KOPT-K1 (cell line): ENCODE results near the gene CHMP2B.
A peak's percentile ranks its signal among the peaks of the same experiment; 100 is the strongest.

Source experiments
- H3K27ac ChIP-seq: fragments of 200-600 bp; sonication (generic); 2 replicates; pipeline ENCODE4 v1.5.1; 2016; ENCODE audit warnings: antibody characterized with exemption, mild to moderate bottlenecking, low read depth, low read length; ENCODE audit not compliant: poor library complexity, severe bottlenecking
- H3K36me3 ChIP-seq: fragments of 200-600 bp; sonication (generic); 2 replicates; pipeline ENCODE4 v1.5.1; 2017; ENCODE audit warnings: antibody characterized with exemption, mild to moderate bottlenecking, low read length, moderate library complexity; ENCODE audit not compliant: insufficient read depth
- H3K9me3 ChIP-seq: fragments of 200-600 bp; sonication (generic); 2 replicates; pipeline ENCODE4 v1.5.1; 2017; ENCODE audit warnings: antibody characterized with exemption, low read length, mild to moderate bottlenecking; ENCODE audit not compliant: insufficient read depth, poor library complexity, severe bottlenecking

The CHMP2B gene

GRCh38 chr3:87227104-87227834 is at the start of gene CHMP2B:
Gene CHMP2B, plus strand, starts transcription at chr3:87227309. Its CDS starts 214 bp downstream, at chr3:87227523.
- Histone ChIP-seq H3K27ac (peak within 1 kb of the TSS; percentile 68), H3K9me3 (peaks cover 6% of the 10 kb centered on the region), H3K36me3 (no peaks in the 10 kb centered on the region)

GRCh38 chr3:87179642-87180041 is 47.5 kb upstream of the CHMP2B start:
- Histone ChIP-seq H3K9me3 (no peaks in the 10 kb centered on the region), H3K27ac (no peak overlapping the region), H3K36me3 (no peaks in the 10 kb centered on the region)

- no peak overlapping the region for H3K27ac ChIP-seq
- H3K36me3 ChIP-seq, result no peaks in the 10 kb centered on the region
- H3K9me3 ChIP-seq, result no peaks in the 10 kb centered on the region
These were observed 45.6 kb upstream of the CHMP2B start for GRCh38 chr3:87181551-87181950.

GRCh38 chr3:87182023-87182422 is 45.1 kb upstream of the CHMP2B start:
- no peak overlapping the region for H3K27ac ChIP-seq
- H3K9me3 ChIP-seq, result no peaks in the 10 kb centered on the region

GRCh38 chr3:87186608-87187159 is 40.4 kb upstream of the CHMP2B start:
- H3K9me3 ChIP-seq, result no peaks in the 10 kb centered on the region
- no peak overlapping the region for H3K27ac ChIP-seq
- no peaks in the 10 kb centered on the region for H3K36me3 ChIP-seq

More at GRCh38 chr3:87182023-87182422, 45.1 kb upstream of the CHMP2B start:
- no peaks in the 10 kb centered on the region for H3K36me3 ChIP-seq

GRCh38 chr3:87191175-87191574 is 35.9 kb upstream of the CHMP2B start:
- Histone ChIP-seq H3K36me3 (no peaks in the 10 kb centered on the region), H3K9me3 (peaks cover 7% of the 10 kb centered on the region), H3K27ac (no peak overlapping the region)

- Histone ChIP-seq H3K9me3 (peaks cover 8% of the 10 kb centered on the region), H3K27ac (no peak overlapping the region), H3K36me3 (no peaks in the 10 kb centered on the region)
These were observed 35.5 kb upstream of the CHMP2B start for GRCh38 chr3:87191641-87192040.

- peaks cover 8% of the 10 kb centered on the region for H3K9me3 ChIP-seq
- H3K36me3 ChIP-seq, result no peaks in the 10 kb centered on the region
- no peak overlapping the region for H3K27ac ChIP-seq
These were observed 30.2 kb upstream of the CHMP2B start for GRCh38 chr3:87196879-87197278.

- Histone ChIP-seq H3K27ac (no peak overlapping the region), H3K9me3 (peaks cover 8% of the 10 kb centered on the region), H3K36me3 (no peaks in the 10 kb centered on the region)
These were observed 29.6 kb upstream of the CHMP2B start for GRCh38 chr3:87197531-87197930.

- peaks cover 8% of the 10 kb centered on the region for H3K9me3 ChIP-seq
- H3K36me3 ChIP-seq, result no peaks in the 10 kb centered on the region
- no peak overlapping the region for H3K27ac ChIP-seq
These were observed 28.3 kb upstream of the CHMP2B start for GRCh38 chr3:87198774-87199173.

GRCh38 chr3:87199628-87200027 is 27.5 kb upstream of the CHMP2B start:
- no peak overlapping the region for H3K27ac ChIP-seq
- no peaks in the 10 kb centered on the region for H3K36me3 ChIP-seq

GRCh38 chr3:87200060-87200647 is 27.0 kb upstream of the CHMP2B start:
- Histone ChIP-seq H3K27ac (no peak overlapping the region), H3K36me3 (no peaks in the 10 kb centered on the region), H3K9me3 (peaks cover 5% of the 10 kb centered on the region)

More at GRCh38 chr3:87199628-87200027, 27.5 kb upstream of the CHMP2B start:
- peaks cover 8% of the 10 kb centered on the region for H3K9me3 ChIP-seq

GRCh38 chr3:87201727-87202126 is 25.4 kb upstream of the CHMP2B start:
- no peaks in the 10 kb centered on the region for H3K36me3 ChIP-seq

GRCh38 chr3:87203809-87204208 is 23.3 kb upstream of the CHMP2B start:
- H3K9me3 ChIP-seq, result no peaks in the 10 kb centered on the region
- no peaks in the 10 kb centered on the region for H3K36me3 ChIP-seq
- no peak overlapping the region for H3K27ac ChIP-seq

More at GRCh38 chr3:87201727-87202126, 25.4 kb upstream of the CHMP2B start:
- no peaks in the 10 kb centered on the region for H3K9me3 ChIP-seq
- no peak overlapping the region for H3K27ac ChIP-seq

GRCh38 chr3:87206070-87206469 is 21.0 kb upstream of the CHMP2B start:
- no peak overlapping the region for H3K27ac ChIP-seq
- no peaks in the 10 kb centered on the region for H3K9me3 ChIP-seq
- no peaks in the 10 kb centered on the region for H3K36me3 ChIP-seq
